ENCODE results near the gene LYRM1. TPM values are rescaled to one million over a fixed set of nuclear protein-coding genes. Genes with fewer than 3 reads are reported as not detected.
A peak's percentile ranks its signal among the peaks of the same experiment; 100 is the strongest.
"Not testable (repeated sequence)": the region's sequence is repeated elsewhere in the genome, so short reads cannot be mapped to it uniquely, and the experiment has no call there.

The LYRM1 gene
- total RNA-seq, 1 experiment from 2014 or later = 67.3 TPM

DNA sequence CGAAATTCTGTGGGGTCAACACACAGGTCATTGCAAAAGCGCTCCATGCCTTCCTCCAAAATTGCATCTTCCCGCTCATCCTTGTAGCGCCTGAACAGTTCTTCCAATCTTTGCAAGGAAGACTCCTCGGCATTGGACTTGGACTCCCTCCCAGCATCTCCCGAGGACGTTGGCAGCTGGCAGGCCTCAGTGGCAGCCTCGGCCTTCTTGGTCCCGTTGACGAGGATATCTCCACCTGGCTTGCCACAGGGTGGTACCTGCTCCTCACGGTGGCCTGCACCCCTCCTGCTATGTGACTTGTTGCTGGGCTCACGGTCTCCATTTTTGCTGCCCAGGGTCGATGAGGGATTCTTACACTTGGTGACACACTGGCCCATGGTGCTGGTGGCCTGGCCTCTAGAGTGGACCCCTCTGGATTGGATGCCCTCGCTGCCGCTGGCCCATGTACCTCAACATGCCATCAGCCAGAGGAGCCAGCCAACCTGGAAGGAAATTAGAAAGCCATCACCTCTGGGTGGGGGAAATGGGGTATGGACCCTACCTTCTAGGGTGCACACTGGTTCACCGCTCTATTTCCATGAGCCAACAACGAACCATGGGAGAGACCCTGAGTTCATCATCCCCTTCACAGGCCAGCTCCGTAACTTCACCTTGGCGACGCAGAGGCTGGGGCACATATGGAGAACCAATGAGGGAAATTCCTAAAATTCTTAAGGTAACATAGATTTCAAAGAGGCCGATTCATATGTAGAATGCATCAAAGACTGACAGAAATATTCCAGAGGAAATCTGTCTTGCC lies 38.2 kb upstream of the LYRM1 start:
- CTCF ChIA-PET = interaction anchor here (1.1 to 1.3 kb wide), 2 partner anchors 10 to 53 kb away, joined by 3 read pairs; no protein-coding TSS in a partner anchor
- peak overlapping the region; percentile 99 for H3K27ac Mint-ChIP-seq (ENCODE audit: low read depth, unreplicated experiment)

DNA sequence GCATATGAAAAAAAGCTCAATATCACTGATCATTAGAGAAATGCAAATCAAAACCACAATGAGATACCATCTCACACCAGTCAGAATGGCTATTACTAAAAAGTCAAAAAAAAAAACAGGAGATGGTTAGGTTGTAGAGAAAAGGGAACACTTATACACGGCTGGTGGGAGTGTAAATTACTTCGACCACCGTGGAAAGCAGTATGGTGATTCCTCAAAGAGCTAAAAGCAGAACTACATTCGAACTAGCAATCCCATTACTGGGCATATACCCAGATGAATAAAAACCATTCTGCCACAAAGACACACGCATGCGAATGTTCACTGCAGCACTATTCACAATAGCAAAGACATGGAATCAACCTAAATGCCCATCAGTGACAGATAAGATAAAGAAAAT lies 36.2 kb upstream of the LYRM1 start:
- H3K27me3 Mint-ChIP-seq (ENCODE audit: insufficient read depth, unreplicated experiment); BruUV-seq (replicated peaks); H3K4me3 Mint-ChIP-seq (ENCODE audit: unreplicated experiment); intact Hi-C loops (cut with micrococcal nuclease); H3K9me3 Mint-ChIP-seq (ENCODE audit: unreplicated experiment); DNase-seq (ENCODE audit: unreplicated experiment): not testable (repeated sequence)
- Mint-ChIP-seq H3K4me1 (ENCODE audit: insufficient read depth, unreplicated experiment) (peaks cover 51% of the 10 kb centered on the region), H3K36me3 (ENCODE audit: insufficient read depth, unreplicated experiment) (peaks cover 52% of the 10 kb centered on the region), H3K27ac (ENCODE audit: low read depth, unreplicated experiment) (peak overlapping the region; percentile 99)
- POLR2A ChIA-PET = interaction anchor here (0.6 to 13.3 kb wide), 5 partner anchors 11 to 359 kb away, joined by 3 to 343 read pairs (median 12); partner anchors contain the start of genes DCUN1D3 and LYRM1
- CTCF ChIA-PET = interaction anchor here (0.7 to 1.8 kb wide), 3 partner anchors 11 to 43 kb away, joined by 3 to 5 read pairs (median 3); no protein-coding TSS in a partner anchor

More for the DNA sequence above, 38.2 kb upstream of the LYRM1 start:
- BruUV-seq (replicated peaks) = no TSS peak
- POLR2A ChIA-PET = interaction anchor here (1.4 to 9.9 kb wide), 2 partner anchors 9 to 38 kb away, joined by 4 to 260 read pairs; partner anchors contain the start of genes DCUN1D3 and LYRM1
- no peaks in the 10 kb centered on the region for H3K9me3 Mint-ChIP-seq (ENCODE audit: unreplicated experiment)
- intact Hi-C loops (cut with micrococcal nuclease) = no loop called here
- TF ChIP-seq CTCF (IDR thresholded peaks at IDR 0.05; ENCODE audit: unreplicated experiment) = no peak
- no peak for DNase-seq (ENCODE audit: unreplicated experiment)
- peaks cover 30% of the 10 kb centered on the region for H3K4me1 Mint-ChIP-seq (ENCODE audit: insufficient read depth, unreplicated experiment)
- H3K36me3 Mint-ChIP-seq (ENCODE audit: insufficient read depth, unreplicated experiment) = peaks cover 64% of the 10 kb centered on the region
- no peaks in the 10 kb centered on the region for H3K27me3 Mint-ChIP-seq (ENCODE audit: insufficient read depth, unreplicated experiment)
- H3K4me3 Mint-ChIP-seq (ENCODE audit: unreplicated experiment) = no peak overlapping the region

DNA sequence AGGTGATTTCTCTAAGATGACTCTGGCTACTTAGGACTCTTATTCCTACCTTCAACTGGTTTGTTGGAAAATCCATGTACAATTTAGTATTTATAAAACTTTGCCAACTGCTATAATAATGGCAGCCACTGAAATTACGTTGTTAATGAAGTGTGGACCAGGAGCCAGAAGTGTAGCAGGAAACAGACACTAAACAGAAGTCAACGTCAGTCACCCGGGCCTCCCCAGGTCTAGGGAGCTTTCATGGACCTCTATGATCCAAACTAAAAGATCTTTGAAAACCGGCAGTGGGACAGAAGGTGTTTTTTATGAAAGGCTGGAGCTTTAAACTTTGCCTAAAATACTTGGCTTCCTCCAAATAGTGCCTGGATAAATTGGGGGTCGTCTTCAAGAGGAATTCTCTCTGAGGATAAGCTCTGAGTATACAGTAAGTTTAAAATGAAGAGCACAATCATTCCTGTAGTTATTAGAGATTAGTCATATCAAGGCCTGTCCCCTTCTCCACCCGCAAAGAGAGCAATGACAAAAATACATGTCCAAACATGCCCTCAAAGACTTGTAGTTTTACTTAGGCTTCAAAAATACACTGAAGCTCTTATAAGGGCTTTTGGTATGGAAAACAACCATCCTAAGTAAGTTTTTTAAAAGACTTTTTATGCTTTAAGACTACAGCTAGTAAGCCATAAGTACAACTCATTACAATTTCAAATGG lies 35.0 kb upstream of the LYRM1 start:
- peaks cover 63% of the 10 kb centered on the region for H3K4me1 Mint-ChIP-seq (ENCODE audit: insufficient read depth, unreplicated experiment)
- H3K9me3 Mint-ChIP-seq (ENCODE audit: unreplicated experiment) = no peaks in the 10 kb centered on the region
- peak overlapping the region; percentile 64 for H3K4me3 Mint-ChIP-seq (ENCODE audit: unreplicated experiment)
- no peaks in the 10 kb centered on the region for H3K27me3 Mint-ChIP-seq (ENCODE audit: insufficient read depth, unreplicated experiment)
- POLR2A ChIA-PET = interaction anchor here (0.8 to 13.3 kb wide), 14 partner anchors 9 to 437 kb away, joined by 3 to 343 read pairs (median 8); partner anchors contain the start of genes DCUN1D3, LYRM1 and THUMPD1
- peak overlapping the region; percentile 99 for H3K27ac Mint-ChIP-seq (ENCODE audit: low read depth, unreplicated experiment)
- TSS peak; percentile 71 for BruUV-seq (replicated peaks)
- CTCF ChIA-PET = interaction anchor here (0.6 to 3.9 kb wide), 12 partner anchors 9 to 291 kb away, joined by 3 to 31 read pairs (median 4); partner anchors contain the start of genes DCUN1D3, ERI2, LYRM1 and REXO5
- peak; percentile 73 for DNase-seq (ENCODE audit: unreplicated experiment)
- no peak for TF ChIP-seq CTCF (IDR thresholded peaks at IDR 0.05; ENCODE audit: unreplicated experiment)
- intact Hi-C loops (cut with micrococcal nuclease) = no loop called here
- peaks cover 40% of the 10 kb centered on the region for H3K36me3 Mint-ChIP-seq (ENCODE audit: insufficient read depth, unreplicated experiment)

DNA sequence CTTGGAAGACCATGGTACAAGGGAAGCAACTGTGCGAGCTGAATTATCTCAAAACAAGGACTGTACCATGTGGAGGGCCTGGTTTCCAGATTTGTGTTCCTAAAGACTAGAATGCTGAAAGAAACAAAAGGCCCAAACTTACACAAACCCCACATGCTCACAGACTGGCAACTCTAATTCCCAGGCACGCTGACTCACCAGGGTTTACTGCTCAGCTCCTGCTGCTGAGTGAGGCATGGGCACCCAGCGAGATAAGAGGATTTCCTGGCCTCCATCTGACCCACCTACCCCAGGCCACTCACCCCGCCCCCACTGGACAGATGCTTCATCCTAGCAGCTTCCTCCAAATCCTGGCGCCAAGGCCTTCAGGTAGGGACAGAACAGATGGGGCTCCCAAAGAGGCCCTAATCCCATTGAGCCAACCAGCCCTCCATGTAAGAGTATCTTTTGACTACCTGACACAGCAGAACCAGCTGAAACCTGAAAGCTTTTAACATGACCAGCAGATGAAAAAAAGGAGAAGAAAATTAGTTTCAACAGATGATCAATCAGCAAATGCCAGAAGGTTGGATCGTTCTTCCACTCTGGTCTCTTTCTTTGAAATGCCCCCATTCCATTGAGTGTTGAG lies 34.3 kb upstream of the LYRM1 start:
- no peak for TF ChIP-seq CTCF (IDR thresholded peaks at IDR 0.05; ENCODE audit: unreplicated experiment)
- Mint-ChIP-seq H3K27me3 (ENCODE audit: insufficient read depth, unreplicated experiment) (no peaks in the 10 kb centered on the region), H3K36me3 (ENCODE audit: insufficient read depth, unreplicated experiment) (peaks cover 34% of the 10 kb centered on the region), H3K9me3 (ENCODE audit: unreplicated experiment) (no peaks in the 10 kb centered on the region), H3K4me1 (ENCODE audit: insufficient read depth, unreplicated experiment) (peaks cover 63% of the 10 kb centered on the region), H3K27ac (ENCODE audit: low read depth, unreplicated experiment) (peak overlapping the region; percentile 99), H3K4me3 (ENCODE audit: unreplicated experiment) (peak overlapping the region; percentile 64)
- BruUV-seq (replicated peaks) = TSS peak; percentile 67
- ChIA-PET CTCF (interaction anchor here (0.6 to 3.9 kb wide), 12 partner anchors 9 to 290 kb away, joined by 3 to 31 read pairs (median 4); partner anchors contain the start of genes DCUN1D3, ERI2, LYRM1 and REXO5), POLR2A (interaction anchor here (0.6 to 13.3 kb wide), 15 partner anchors 9 to 437 kb away, joined by 3 to 343 read pairs (median 7); partner anchors contain the start of genes DCUN1D3, LYRM1 and THUMPD1)
- DNase-seq (ENCODE audit: unreplicated experiment) = peak; percentile 91
- intact Hi-C loops (cut with micrococcal nuclease) = no loop called here
